Common myeloid progenitor, CD34-positive (primary cell): ENCODE results near the gene SPTAN1.
"Not testable (repeated sequence)": the region's sequence is repeated elsewhere in the genome, so short reads cannot be mapped to it uniquely, and the experiment has no call there.

Experiments used
- CTCF ChIA-PET: fragments of 350-600 bp; sonication (Branson Sonifier 250); formaldehyde crosslinking; loops from one replicate; lab custom pipeline; 2021; ENCODE audit warnings: antibody characterized with exemption; lab: Charles Lee
- POLR2A ChIA-PET: fragments of 350-600 bp; sonication (Branson Sonifier 250); formaldehyde crosslinking; loops from one replicate; lab custom pipeline; 2021; ENCODE audit warnings: antibody characterized with exemption; lab: Charles Lee
- DNase-seq, 3 donors: peaks; one replicate each; pipeline versions ENCODE4 v3.0.0 to v3.0.0-alpha.2; 2013
- H3K27ac ChIP-seq, 2 experiments: 1 replicate in 1 of 2; 2 replicates in 1 of 2; pipeline ENCODE4 v1.7.0; 2013; ENCODE audit warnings: inconsistent platforms in 2 of 2, low read length in 2 of 2, mild to moderate bottlenecking in 2 of 2, low read depth in 1 of 2, moderate library complexity in 1 of 2; ENCODE audit not compliant: severe bottlenecking in 2 of 2, insufficient read depth in 1 of 2, poor library complexity in 1 of 2
- H3K27me3 ChIP-seq, 5 experiments: replicated peaks in 2 of 5; 1 replicate in 3 of 5; 2 replicates in 2 of 5; pipeline versions ENCODE4 v1.6.1 to v1.7.0; 2013; ENCODE audit warnings: low read length in 4 of 5, mild to moderate bottlenecking in 2 of 5, moderate library complexity in 2 of 5, inconsistent platforms in 1 of 5; ENCODE audit not compliant: insufficient read depth in 5 of 5, control insufficient read depth in 4 of 5
- H3K36me3 ChIP-seq, 4 experiments: 1 replicate in 2 of 4; 2 replicates in 2 of 4; pipeline versions ENCODE4 v1.6.1 to v1.7.0; 2013; ENCODE audit warnings: low read length in 3 of 4, control low read depth in 1 of 4, mild to moderate bottlenecking in 1 of 4; ENCODE audit not compliant: control insufficient read depth in 4 of 4, insufficient read depth in 4 of 4
- H3K4me1 ChIP-seq, 4 experiments: 1 replicate in 3 of 4; 2 replicates in 1 of 4; pipeline versions ENCODE4 v1.6.1 to v1.7.1; 2013; ENCODE audit warnings: low read length in 3 of 4, mild to moderate bottlenecking in 3 of 4, control low read depth in 1 of 4, inconsistent platforms in 1 of 4, moderate library complexity in 1 of 4; ENCODE audit not compliant: control insufficient read depth in 4 of 4, insufficient read depth in 4 of 4; ENCODE audit errors: control extremely low read depth in 1 of 4
- H3K4me3 ChIP-seq, 7 experiments: 1 replicate in 4 of 7; 2 replicates in 3 of 7; pipeline versions ENCODE4 v1.5.1 to v1.7.0; 2013; ENCODE audit warnings: mild to moderate bottlenecking in 7 of 7, low read length in 6 of 7, moderate library complexity in 6 of 7, inconsistent platforms in 2 of 7, low read depth in 2 of 7, control low read depth in 1 of 7; ENCODE audit not compliant: insufficient read depth in 4 of 7, control insufficient read depth in 1 of 7; ENCODE audit errors: extremely low read depth in 1 of 7
- H3K9me3 ChIP-seq, 5 experiments: 1 replicate in 4 of 5; 2 replicates in 1 of 5; pipeline versions ENCODE4 v1.6.1 to v1.7.1; 2013; ENCODE audit warnings: low read length in 4 of 5, mild to moderate bottlenecking in 2 of 5, inconsistent platforms in 1 of 5, low read depth in 1 of 5, moderate library complexity in 1 of 5; ENCODE audit not compliant: control insufficient read depth in 4 of 5, insufficient read depth in 2 of 5; ENCODE audit errors: control extremely low read depth in 1 of 5
- WGBS: methylation state at CpG from one replicate; pipeline ENCODE4 v1.1.5; 2013; ENCODE audit not compliant: insufficient coverage; 5-methylcytosine and 5-hydroxymethylcytosine counted together

Gene SPTAN1

GRCh38 chr9:128579194-128579593, 26.8 kb downstream of the SPTAN1 start:
- peaks cover 55 to 94% (median 77%) of the 10 kb centered on the region in 4 experiments for H3K36me3 ChIP-seq
- no peak for DNase-seq
- H3K4me3 ChIP-seq = no peak overlapping the region
- POLR2A ChIA-PET = no interaction called here
- WGBS = no CpG with 5 or more reads among the region's 1 CpG
- H3K27me3 ChIP-seq = no peaks in the 10 kb centered on the region
- no peaks in the 10 kb centered on the region for H3K9me3 ChIP-seq
- no peak overlapping the region for H3K27ac ChIP-seq
- CTCF ChIA-PET = interaction anchor here (1.2 to 1.6 kb wide), 2 partner anchors 16 to 32 kb away, joined by 3 to 4 read pairs; no protein-coding TSS in a partner anchor
- H3K4me1 ChIP-seq = no peaks in the 10 kb centered on the region

- CTCF ChIA-PET = no interaction called here
- no peak overlapping the region for H3K4me3 ChIP-seq
- peaks cover 59 to 95% (median 77%) of the 10 kb centered on the region in 4 experiments for H3K36me3 ChIP-seq
- POLR2A ChIA-PET = no interaction called here
- H3K9me3 ChIP-seq = no peaks in the 10 kb centered on the region
- 98% methylated on average over 9 of the region's 10 CpGs for WGBS
- no peak for DNase-seq
- no peaks in the 10 kb centered on the region for H3K4me1 ChIP-seq
- no peak overlapping the region for H3K27ac ChIP-seq
- H3K27me3 ChIP-seq = no peaks in the 10 kb centered on the region
Observed at GRCh38 chr9:128580731-128581130, 28.3 kb downstream of the SPTAN1 start.

- DNase-seq, H3K4me1 ChIP-seq, H3K9me3 ChIP-seq, H3K4me3 ChIP-seq, CTCF ChIA-PET, H3K27me3 ChIP-seq, POLR2A ChIA-PET, H3K27ac ChIP-seq: not testable (repeated sequence)
- peaks cover 50 to 88% (median 67%) of the 10 kb centered on the region in 4 experiments for H3K36me3 ChIP-seq
- 92% methylated on average over 5 of the region's 8 CpGs for WGBS
Observed at GRCh38 chr9:128585155-128585554, 32.8 kb downstream of the SPTAN1 start.

GRCh38 chr9:128586934-128587333, 34.5 kb downstream of the SPTAN1 start:
- H3K4me3 ChIP-seq, CTCF ChIA-PET, H3K4me1 ChIP-seq, H3K9me3 ChIP-seq, H3K27me3 ChIP-seq, DNase-seq, POLR2A ChIA-PET, H3K27ac ChIP-seq: not testable (repeated sequence)
- peaks cover 42 to 90% (median 60%) of the 10 kb centered on the region in 4 experiments for H3K36me3 ChIP-seq
- 92% methylated on average over 10 of the region's 11 CpGs for WGBS

- CTCF ChIA-PET = interaction anchor here (0.6 kb wide), 1 partner anchor 27 kb away, joined by 3 read pairs; no protein-coding TSS in a partner anchor
- peaks cover 38 to 87% (median 58%) of the 10 kb centered on the region in 4 experiments for H3K36me3 ChIP-seq
- POLR2A ChIA-PET = no interaction called here
Observed at GRCh38 chr9:128587453-128587852, 35.1 kb downstream of the SPTAN1 start.

GRCh38 chr9:128588581-128589233, 36.3 kb downstream of the SPTAN1 start:
- Histone ChIP-seq H3K27me3 (no peaks in the 10 kb centered on the region), H3K4me1 (no peaks in the 10 kb centered on the region), H3K9me3 (no peaks in the 10 kb centered on the region), H3K4me3 (no peak overlapping the region), H3K36me3 (peaks cover 30 to 86% (median 60%) of the 10 kb centered on the region in 4 experiments), H3K27ac (no peak overlapping the region)
- no peak for DNase-seq
- WGBS = 99% methylated on average over 7 of the region's 11 CpGs
- ChIA-PET POLR2A (interaction anchor here (0.7 kb wide), 1 partner anchor 16 kb away, joined by 4 read pairs; no protein-coding TSS in a partner anchor), CTCF (interaction anchor here (2.1 kb wide), 1 partner anchor 13 kb away, joined by 4 read pairs; no protein-coding TSS in a partner anchor)

More at GRCh38 chr9:128587453-128587852, 35.1 kb downstream of the SPTAN1 start:
- DNase-seq = no peak
- Histone ChIP-seq H3K4me3 (no peak overlapping the region), H3K9me3 (no peaks in the 10 kb centered on the region), H3K27me3 (no peaks in the 10 kb centered on the region), H3K27ac (no peak overlapping the region), H3K4me1 (no peaks in the 10 kb centered on the region)
- 81% methylated on average over 6 of the region's 6 CpGs for WGBS

- H3K27ac ChIP-seq = no peak overlapping the region
- H3K4me1 ChIP-seq = no peaks in the 10 kb centered on the region
- no peaks in the 10 kb centered on the region for H3K27me3 ChIP-seq
- peak; percentile 4 to 22 (median 11) for DNase-seq
- ChIA-PET POLR2A (no interaction called here), CTCF (no interaction called here)
- WGBS = 71% methylated on average over 4 of the region's 6 CpGs
- no peaks in the 10 kb centered on the region for H3K9me3 ChIP-seq
- H3K4me3 ChIP-seq = no peak overlapping the region
- H3K36me3 ChIP-seq = peaks cover 28 to 78% (median 44%) of the 10 kb centered on the region in 4 experiments
Observed at GRCh38 chr9:128593039-128593438, 40.7 kb downstream of the SPTAN1 start.
